Esophagus muscularis mucosa (tissue), 4 donors: ENCODE measurements around the gene TMEM108. TPM values are rescaled to one million over a fixed set of nuclear protein-coding genes. Genes with fewer than 3 reads are reported as not detected.

Experiments used
- DNase-seq: peaks from one replicate; pipeline ENCODE4 v3.0.0-alpha.2; 2017; ENCODE audit errors: extremely low spot score
- H3K27ac ChIP-seq, 4 donors: fragments of 200-600 bp; sonication (generic); replicated peaks in 1 of 4; 1 replicate in 3 of 4; 2 replicates in 1 of 4; pipeline ENCODE4 v1.5.1; 2016 to 2019; ENCODE audit warnings: mild to moderate bottlenecking in 1 of 4
- H3K27me3 ChIP-seq, 4 donors: fragments of 200-600 bp; sonication (generic); one replicate each; pipeline versions ENCODE4 v1.5.1 to v1.6.0; 2016 to 2019
- H3K36me3 ChIP-seq, 4 donors: fragments of 200-600 bp; sonication (generic); one replicate each; pipeline ENCODE4 v1.5.1; 2016 to 2019
- H3K4me1 ChIP-seq, 4 donors: fragments of 200-600 bp; sonication (generic); one replicate each; pipeline ENCODE4 v1.5.1; 2016 to 2019
- H3K4me3 ChIP-seq, 4 donors: fragments of 200-600 bp; sonication (generic); 1 replicate in 2 of 4; 2 replicates in 2 of 4; pipeline ENCODE4 v1.5.1; 2016 to 2019; ENCODE audit warnings: mild to moderate bottlenecking in 4 of 4, moderate library complexity in 1 of 4
- H3K9me3 ChIP-seq, 4 donors: fragments of 200-600 bp; sonication (generic); 1 replicate in 3 of 4; 2 replicates in 1 of 4; pipeline ENCODE4 v1.5.1; 2016 to 2019
- CTCF ChIP-seq, 3 experiments: fragments of 200-600 bp in 2 of 3; fragments of 450-650 bp in 1 of 3; sonication (generic) in 2 of 3; IDR thresholded peaks; one replicate each; pipeline ENCODE4 v1.5.1; 2017 to 2019; ENCODE audit warnings: antibody characterized with exemption in 3 of 3, mild to moderate bottlenecking in 2 of 3, moderate library complexity in 1 of 3
- EP300 ChIP-seq: sonication (generic); formaldehyde crosslinking; IDR thresholded peaks from one replicate; pipeline ENCODE4 v1.6.1; 2017; ENCODE audit warnings: antibody characterized with exemption
- POLR2A ChIP-seq: fragments of 450-650 bp; IDR thresholded peaks from one replicate; pipeline ENCODE4 v1.6.1; 2017; ENCODE audit warnings: antibody characterized with exemption, moderate library complexity, mild to moderate bottlenecking, low read depth
- POLR2AphosphoS5 ChIP-seq, 2 donors: sonication (generic); formaldehyde crosslinking; IDR thresholded peaks; one replicate each; pipeline ENCODE4 v1.6.1; 2017; ENCODE audit warnings: antibody characterized with exemption in 2 of 2
- WGBS: methylation state at CpG from one replicate; pipeline ENCODE4 v1.1.5; 2018; 5-methylcytosine and 5-hydroxymethylcytosine counted together
- intact Hi-C: fragments of 100-400 bp; cut with DNase I; formaldehyde crosslinking; loops from one replicate; pipeline ENCODE4 v1.15.1; 2023
- total RNA-seq, 4 donors: library from RNA; depleted of rRNA; stranded (reverse); fragments of >200 nt; gene quantifications; one replicate each; pipeline versions ENCODE4 v1.1.0 to v1.2.1, GENCODE V29; 2016

Gene TMEM108
- total RNA-seq, 4 donors from 2014 or later, result 8.6 to 12.1 (median 11.2) TPM

GRCh38 chr3:133211449-133211848 is 173.3 kb downstream of the TMEM108 start:
- no peak for DNase-seq
- Histone ChIP-seq H3K27me3 (no peaks in the 10 kb centered on the region), H3K4me3 (no peak overlapping the region), H3K27ac (peak overlapping the region in 1 of 4 donors; percentile 0), H3K4me1 (peaks cover 0 to 31% (median 22%) of the 10 kb centered on the region in 4 donors), H3K9me3 (no peaks in the 10 kb centered on the region), H3K36me3 (no peaks in the 10 kb centered on the region)
- WGBS, result 4% methylated on average over 2 of the region's 2 CpGs
- intact Hi-C loops, result no loop called here
- TF ChIP-seq EP300 (no peak), POLR2AphosphoS5 (IDR thresholded peaks at IDR 0.05) (no peak), POLR2A (no peak), CTCF (IDR thresholded peaks at IDR 0.05) (no peak)

GRCh38 chr3:133211856-133212255 is 173.7 kb downstream of the TMEM108 start:
- intact Hi-C loops, result no loop called here
- Histone ChIP-seq H3K4me1 (peaks cover 0 to 31% (median 22%) of the 10 kb centered on the region in 4 donors), H3K4me3 (no peak overlapping the region), H3K27me3 (no peaks in the 10 kb centered on the region), H3K9me3 (peaks cover 0 to under 1% (median 0%) of the 10 kb centered on the region in 4 donors), H3K36me3 (no peaks in the 10 kb centered on the region), H3K27ac (peak overlapping the region in 1 of 4 donors; percentile 0)
- no peak for DNase-seq
- TF ChIP-seq CTCF (IDR thresholded peaks at IDR 0.05), result no peak
- TF ChIP-seq POLR2AphosphoS5 (IDR thresholded peaks at IDR 0.05), result no peak
- TF ChIP-seq EP300, result no peak
- no peak for TF ChIP-seq POLR2A

DNA sequence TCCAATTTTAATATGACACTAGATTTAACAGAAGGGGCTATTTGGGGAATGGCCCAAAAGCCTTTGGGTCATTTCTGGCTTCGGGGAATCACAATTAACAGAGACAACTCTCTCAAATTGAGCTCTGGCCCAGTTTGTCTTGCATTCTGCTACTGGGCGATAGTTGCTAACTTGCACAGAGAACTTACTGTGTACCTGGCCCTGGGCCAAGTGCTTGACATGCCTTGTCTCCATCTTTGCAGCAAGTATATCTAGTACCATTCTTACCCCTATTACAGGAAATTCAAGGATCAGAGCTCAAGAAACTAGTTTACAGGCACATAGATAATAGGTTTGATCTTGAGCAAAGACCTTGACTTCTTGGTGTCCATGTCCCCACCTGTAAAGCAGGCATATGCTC is 175.7 kb downstream of the TMEM108 start:
- peaks cover 0 to 31% (median 22%) of the 10 kb centered on the region in 4 donors for H3K4me1 ChIP-seq
- no peak overlapping the region for H3K4me3 ChIP-seq
- H3K36me3 ChIP-seq, result no peaks in the 10 kb centered on the region
- WGBS, result 66% methylated on average over 2 of the region's 2 CpGs
- intact Hi-C loops, result no loop called here
- H3K9me3 ChIP-seq, result peaks cover 0 to 11% (median 7%) of the 10 kb centered on the region in 4 donors
- TF ChIP-seq EP300, result no peak
- no peak for TF ChIP-seq POLR2AphosphoS5 (IDR thresholded peaks at IDR 0.05)
- TF ChIP-seq CTCF (IDR thresholded peaks at IDR 0.05), result no peak
- no peak for TF ChIP-seq POLR2A
- no peak for DNase-seq
- no peaks in the 10 kb centered on the region for H3K27me3 ChIP-seq
- no peak overlapping the region for H3K27ac ChIP-seq

GRCh38 chr3:133227813-133228212 is 189.6 kb downstream of the TMEM108 start:
- TF ChIP-seq POLR2AphosphoS5 (IDR thresholded peaks at IDR 0.05) (no peak), POLR2A (no peak), CTCF (IDR thresholded peaks at IDR 0.05) (no peak), EP300 (no peak)
- no peak overlapping the region for H3K4me3 ChIP-seq
- H3K9me3 ChIP-seq, result peaks cover 0 to 7% (median 3%) of the 10 kb centered on the region in 4 donors
- no peaks in the 10 kb centered on the region for H3K27me3 ChIP-seq
- WGBS, result 53% methylated on average over 3 of the region's 3 CpGs
- no peak overlapping the region for H3K27ac ChIP-seq
- H3K36me3 ChIP-seq, result peaks cover 0 to 5% (median 0%) of the 10 kb centered on the region in 4 donors
- intact Hi-C loops, result no loop called here
- H3K4me1 ChIP-seq, result no peaks in the 10 kb centered on the region
- no peak for DNase-seq

DNA sequence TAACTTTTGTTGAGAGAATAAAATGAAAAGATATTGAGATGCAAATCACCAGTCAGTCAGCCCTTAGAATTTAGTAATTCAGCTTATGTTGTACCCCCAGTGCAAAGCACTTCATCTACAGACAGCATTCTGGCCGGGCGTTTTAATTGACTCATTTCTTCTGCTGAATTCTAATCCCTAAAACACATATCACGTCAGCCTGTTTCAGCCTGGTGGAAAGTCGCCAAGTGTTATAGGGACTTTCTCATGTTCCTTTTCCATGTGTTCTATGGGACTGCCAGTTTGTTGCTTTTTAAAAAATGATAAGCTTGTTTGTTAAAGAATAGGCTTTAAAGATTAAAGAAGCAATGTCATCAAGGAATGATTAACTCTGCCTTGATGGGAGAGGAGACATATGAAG is 192.0 kb downstream of the TMEM108 start:
- no peaks in the 10 kb centered on the region for H3K4me1 ChIP-seq
- no peaks in the 10 kb centered on the region for H3K27me3 ChIP-seq
- WGBS, result 94% methylated on average over 4 of the region's 4 CpGs
- H3K4me3 ChIP-seq, result no peak overlapping the region
- TF ChIP-seq POLR2A (no peak), CTCF (IDR thresholded peaks at IDR 0.05) (no peak), POLR2AphosphoS5 (IDR thresholded peaks at IDR 0.05) (no peak), EP300 (no peak)
- H3K27ac ChIP-seq, result no peak overlapping the region
- intact Hi-C loops, result no loop called here
- DNase-seq, result no peak
- no peaks in the 10 kb centered on the region for H3K9me3 ChIP-seq
- peaks cover 0 to 5% (median 0%) of the 10 kb centered on the region in 4 donors for H3K36me3 ChIP-seq
